GM12891 (cell line): ENCODE results near the gene PSMD5.

Experiments used
- POLR2A ChIP-seq: IDR thresholded peaks from 2 replicates; pipeline ENCODE4 v1.6.1; 2011; ENCODE audit warnings: low read depth, low read length, control low read depth
- TAF1 ChIP-seq: IDR thresholded peaks from 2 replicates; pipeline ENCODE4 v1.6.1; 2011; ENCODE audit warnings: low read depth, low read length, control low read depth

GRCh38 chr9:120773256-120773655 is 69.5 kb downstream of the PSMD5 start:
- TF ChIP-seq POLR2A (no peak), TAF1 (no peak)
